Activated T-helper 17 cell treated with anti-CD3 and anti-CD28 coated beads, Interleukin-2, amount 50 U/mL, for 72 hours (primary cell): ENCODE results near the gene NEO1. TPM values are rescaled to one million over a fixed set of nuclear protein-coding genes. Genes with fewer than 3 reads are reported as not detected.
A peak's percentile ranks its signal among the peaks of the same experiment; 100 is the strongest.
"Not testable (repeated sequence)": the region's sequence is repeated elsewhere in the genome, so short reads cannot be mapped to it uniquely, and the experiment has no call there.

Experiments
- ATAC-seq: fragments of 150-1000 bp; cut with Tn5 transposase; replicated peaks from 2 replicates; pipeline ENCODE4 v1.10.0; 2021; ENCODE audit warnings: mild to moderate bottlenecking, moderate library complexity
- H3K27ac Mint-ChIP-seq: one replicate; pipeline ENCODE4 v1.8.0; 2022; ENCODE audit warnings: mixed read lengths
- H3K27me3 Mint-ChIP-seq: one replicate; pipeline ENCODE4 v1.8.0; 2022; ENCODE audit warnings: mixed read lengths
- H3K36me3 Mint-ChIP-seq: one replicate; pipeline ENCODE4 v1.8.0; 2022; ENCODE audit warnings: low read depth, mild to moderate bottlenecking, mixed read lengths
- H3K4me1 Mint-ChIP-seq: one replicate; pipeline ENCODE4 v1.8.0; 2022; ENCODE audit warnings: mixed read lengths
- H3K4me3 Mint-ChIP-seq: one replicate; pipeline ENCODE4 v1.8.0; 2022; ENCODE audit warnings: mild to moderate bottlenecking, mixed read lengths
- H3K9me3 Mint-ChIP-seq: one replicate; pipeline ENCODE4 v1.8.0; 2022; ENCODE audit warnings: mixed read lengths
- total RNA-seq, 2 donors: library from RNA; stranded (reverse); gene quantifications; one replicate each; pipeline ENCODE4 v1.2.3, GENCODE V29; 2022

The NEO1 gene
- total RNA-seq, 2 donors from 2014 or later = 8.8 to 8.9 TPM

DNA sequence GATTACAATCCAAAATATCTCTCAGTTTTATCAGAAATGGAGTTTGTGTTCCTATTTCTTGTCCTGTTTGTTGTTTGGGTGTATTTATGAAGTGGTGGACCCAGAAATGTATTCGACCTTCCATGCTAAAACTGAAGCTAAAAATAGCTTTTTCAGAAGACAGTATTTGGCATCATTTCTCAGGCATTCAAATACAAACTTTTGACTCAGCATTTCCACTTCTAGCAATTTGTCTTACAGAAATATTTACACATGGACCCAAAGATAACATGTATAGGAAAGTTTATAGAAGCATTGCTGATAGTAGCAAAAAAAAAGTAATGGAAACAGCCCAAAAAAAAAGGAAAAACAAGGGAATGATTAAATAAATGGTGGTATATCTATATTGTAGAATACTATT lies 160.2 kb downstream of the NEO1 start:
- Mint-ChIP-seq H3K27me3 (no peaks in the 10 kb centered on the region), H3K4me1 (no peaks in the 10 kb centered on the region), H3K27ac (no peak overlapping the region), H3K4me3 (no peak overlapping the region), H3K36me3 (no peaks in the 10 kb centered on the region), H3K9me3 (no peaks in the 10 kb centered on the region)
- no peak for ATAC-seq

DNA sequence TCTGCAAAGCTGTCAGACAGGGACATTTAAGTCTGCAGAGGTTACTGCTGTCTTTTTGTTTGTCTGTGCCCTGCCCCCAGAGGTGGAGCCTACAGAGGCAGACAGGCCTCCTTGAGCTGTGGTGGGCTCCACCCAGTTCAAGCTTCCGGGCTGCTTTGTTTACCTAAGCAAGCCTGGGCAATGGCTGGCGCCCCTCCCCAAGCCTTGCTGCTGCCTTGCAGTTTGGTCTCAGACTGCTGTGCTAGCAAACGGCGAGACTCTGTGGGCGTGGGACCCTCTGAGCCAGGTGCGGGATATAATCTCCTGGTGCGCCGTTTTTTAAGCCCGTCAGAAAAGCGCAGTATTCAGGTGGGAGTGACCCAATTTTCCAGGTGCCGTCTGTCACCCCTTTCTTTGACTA lies 169.2 kb downstream of the NEO1 start:
- H3K27ac Mint-ChIP-seq = not testable (repeated sequence)

DNA sequence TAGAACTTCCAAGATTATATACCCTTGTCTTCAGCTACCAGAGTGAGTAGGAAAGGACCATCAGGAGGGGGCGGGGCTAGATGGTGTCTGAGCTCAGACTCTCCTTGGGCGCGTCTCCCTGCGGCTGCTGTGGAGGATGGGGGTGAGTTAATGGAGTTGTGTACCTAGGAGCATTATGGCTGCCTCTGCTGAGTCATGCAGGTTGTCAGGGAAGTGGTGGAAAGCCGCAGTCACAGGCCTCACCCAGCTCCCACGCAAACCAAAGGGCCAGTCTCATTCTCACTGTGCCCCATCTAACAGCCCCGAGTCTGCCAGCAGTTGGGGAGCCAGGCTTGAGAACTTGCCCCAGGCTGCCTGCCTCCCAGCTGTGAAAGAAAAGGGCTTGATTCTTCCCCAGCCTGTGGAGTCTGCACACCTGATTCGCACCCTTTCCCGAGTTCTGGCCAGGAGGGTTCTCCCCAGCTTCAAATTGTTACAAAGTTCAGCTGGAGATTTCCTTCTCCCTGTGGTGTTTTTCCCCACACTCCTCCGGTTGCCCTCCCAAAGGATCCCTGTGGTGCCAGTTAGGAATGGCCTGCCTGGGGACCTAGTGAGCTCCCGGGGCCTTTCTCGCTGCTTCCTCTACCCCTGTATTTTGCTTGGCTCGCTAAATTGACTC lies 173.2 kb downstream of the NEO1 start:
- H3K4me1 Mint-ChIP-seq = peaks cover 17% of the 10 kb centered on the region
- H3K4me3 Mint-ChIP-seq = peak overlapping the region; percentile 61
- peaks cover 3% of the 10 kb centered on the region for H3K9me3 Mint-ChIP-seq
- H3K27ac Mint-ChIP-seq = peak overlapping the region; percentile 82
- no peaks in the 10 kb centered on the region for H3K36me3 Mint-ChIP-seq
- ATAC-seq = peak; percentile 94
- no peaks in the 10 kb centered on the region for H3K27me3 Mint-ChIP-seq

More for the DNA sequence above, 169.2 kb downstream of the NEO1 start:
- H3K4me1 Mint-ChIP-seq = peaks cover 13% of the 10 kb centered on the region
- not testable (repeated sequence) for H3K4me3 Mint-ChIP-seq, H3K27me3 Mint-ChIP-seq, H3K9me3 Mint-ChIP-seq, H3K36me3 Mint-ChIP-seq, ATAC-seq

- ATAC-seq = no peak
- Mint-ChIP-seq H3K27me3 (no peaks in the 10 kb centered on the region), H3K4me3 (peak overlapping the region; percentile 61), H3K36me3 (no peaks in the 10 kb centered on the region), H3K9me3 (peaks cover 3% of the 10 kb centered on the region), H3K27ac (peak overlapping the region; percentile 82), H3K4me1 (peaks cover 17% of the 10 kb centered on the region)
Measured at GRCh38 chr15:73226093-73226814, 174.0 kb downstream of the NEO1 start.

DNA sequence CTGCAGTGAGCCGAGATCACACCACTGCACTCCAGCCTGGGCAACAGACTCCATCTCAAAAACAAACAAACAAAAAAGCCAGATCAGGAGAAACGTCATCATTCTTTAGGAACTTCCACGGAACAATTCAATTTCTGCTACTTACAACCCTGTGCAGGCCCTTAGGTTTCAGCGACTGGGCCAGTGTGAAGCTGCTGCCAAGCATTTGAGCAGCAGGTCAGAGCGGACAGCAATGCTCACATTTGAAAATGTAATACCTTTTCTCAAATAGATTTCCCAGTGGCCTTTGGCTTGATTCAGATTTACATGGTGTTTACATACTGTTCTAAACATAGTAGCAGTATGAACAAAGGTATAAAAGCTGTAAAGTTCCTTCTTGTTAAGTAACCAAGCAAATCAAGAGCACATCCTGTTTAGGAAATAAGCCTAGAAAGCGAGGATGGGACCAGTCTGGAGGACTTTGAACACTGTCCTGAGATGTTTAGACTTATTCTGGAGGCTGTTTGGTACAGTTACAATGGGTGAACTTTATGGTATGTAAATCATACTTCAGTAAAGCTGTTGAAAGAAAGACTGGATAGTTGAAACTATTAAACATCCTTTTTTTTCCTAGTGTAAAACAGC lies 175.3 kb downstream of the NEO1 start:
- peaks cover 14% of the 10 kb centered on the region for H3K4me1 Mint-ChIP-seq
- no peaks in the 10 kb centered on the region for H3K9me3 Mint-ChIP-seq
- peak overlapping the region; percentile 16 for H3K27ac Mint-ChIP-seq
- no peaks in the 10 kb centered on the region for H3K36me3 Mint-ChIP-seq
- H3K4me3 Mint-ChIP-seq = peak overlapping the region; percentile 61
- no peak for ATAC-seq
- H3K27me3 Mint-ChIP-seq = no peaks in the 10 kb centered on the region

DNA sequence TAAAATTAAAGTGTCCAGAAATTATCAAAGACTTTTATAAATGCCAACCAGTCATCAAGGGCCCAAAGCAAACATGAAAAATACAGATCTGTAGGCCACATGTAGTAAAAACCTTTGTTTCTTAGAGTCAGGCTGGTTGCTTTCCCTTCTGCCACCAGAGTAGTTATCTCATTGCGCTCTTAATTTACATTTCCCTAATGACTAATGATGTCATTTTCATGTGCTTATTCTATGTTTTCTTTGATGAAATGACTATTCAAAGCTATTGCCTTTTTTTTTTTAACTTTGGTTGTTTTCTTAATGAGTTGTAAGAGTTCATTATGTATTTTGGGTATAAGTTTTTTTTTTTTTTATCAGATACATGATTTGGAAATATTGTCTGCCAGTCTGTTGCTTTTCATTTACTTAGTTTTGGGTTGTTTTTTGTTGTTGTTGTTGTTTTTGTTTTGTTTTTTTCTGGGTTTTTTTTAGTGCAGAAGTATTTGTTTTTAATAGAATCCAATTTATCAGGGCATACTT lies 175.9 kb downstream of the NEO1 start:
- Mint-ChIP-seq H3K27ac (no peak overlapping the region), H3K36me3 (no peaks in the 10 kb centered on the region), H3K27me3 (no peaks in the 10 kb centered on the region), H3K9me3 (no peaks in the 10 kb centered on the region), H3K4me3 (no peak overlapping the region), H3K4me1 (peaks cover 10% of the 10 kb centered on the region)
- ATAC-seq = no peak

GRCh38 chr15:73231661-73232419 lies 179.6 kb downstream of the NEO1 start:
- Mint-ChIP-seq H3K4me1 (peaks cover 4% of the 10 kb centered on the region), H3K36me3 (no peaks in the 10 kb centered on the region), H3K27ac (no peak overlapping the region), H3K27me3 (no peaks in the 10 kb centered on the region), H3K4me3 (no peak overlapping the region), H3K9me3 (no peaks in the 10 kb centered on the region)
- ATAC-seq = no peak

DNA sequence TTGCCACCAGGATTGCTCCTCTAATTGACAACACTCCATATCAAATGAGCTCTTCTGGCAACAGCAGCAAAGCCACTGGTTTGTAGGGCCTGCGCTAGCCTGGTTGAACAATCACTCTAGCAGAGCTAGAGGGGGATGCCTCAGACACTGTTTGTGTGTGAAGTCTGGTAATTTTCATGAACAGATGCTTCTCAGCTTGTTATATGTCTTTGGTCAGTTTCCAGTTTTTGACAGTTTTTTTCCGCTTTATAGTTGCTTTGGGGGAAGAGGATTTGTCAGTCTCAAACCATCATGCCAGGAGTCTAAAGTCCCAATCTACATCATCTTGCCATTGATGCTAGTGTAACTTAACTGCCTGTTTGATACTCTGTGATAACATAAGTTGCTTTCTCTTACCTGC lies 180.5 kb downstream of the NEO1 start:
- Mint-ChIP-seq H3K9me3 (no peaks in the 10 kb centered on the region), H3K27ac (no peak overlapping the region), H3K4me3 (no peak overlapping the region), H3K36me3 (no peaks in the 10 kb centered on the region), H3K27me3 (no peaks in the 10 kb centered on the region), H3K4me1 (peaks cover 4% of the 10 kb centered on the region)
- no peak for ATAC-seq

GRCh38 chr15:73233623-73234022 lies 181.4 kb downstream of the NEO1 start:
- H3K27me3 Mint-ChIP-seq = no peaks in the 10 kb centered on the region
- no peak overlapping the region for H3K4me3 Mint-ChIP-seq
- no peaks in the 10 kb centered on the region for H3K36me3 Mint-ChIP-seq
- H3K27ac Mint-ChIP-seq = no peak overlapping the region
- no peaks in the 10 kb centered on the region for H3K4me1 Mint-ChIP-seq
- no peak for ATAC-seq
- H3K9me3 Mint-ChIP-seq = no peaks in the 10 kb centered on the region

DNA sequence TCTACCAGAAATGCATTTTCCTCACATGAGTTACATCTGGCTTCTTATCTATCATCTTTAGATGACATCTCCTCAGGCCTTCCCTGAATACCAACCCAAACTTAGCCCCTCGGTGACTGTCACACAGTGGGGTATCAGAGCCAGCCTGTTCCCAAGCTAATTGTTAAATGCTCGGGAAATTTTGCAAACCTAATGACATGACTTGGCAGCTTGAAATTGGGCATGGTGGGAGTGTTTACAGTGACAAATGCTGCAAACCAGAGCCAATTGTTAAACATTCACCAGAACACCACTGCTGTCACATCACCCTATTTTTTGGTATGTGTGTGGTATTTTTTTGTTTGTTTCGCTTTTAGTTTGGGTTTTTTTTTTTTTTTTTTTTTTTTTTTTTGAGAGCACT lies 185.6 kb downstream of the NEO1 start:
- no peak overlapping the region for H3K27ac Mint-ChIP-seq
- H3K4me3 Mint-ChIP-seq = no peak overlapping the region
- no peaks in the 10 kb centered on the region for H3K9me3 Mint-ChIP-seq
- no peaks in the 10 kb centered on the region for H3K36me3 Mint-ChIP-seq
- no peak for ATAC-seq
- no peaks in the 10 kb centered on the region for H3K4me1 Mint-ChIP-seq
- no peaks in the 10 kb centered on the region for H3K27me3 Mint-ChIP-seq

- H3K27ac Mint-ChIP-seq = no peak overlapping the region
- H3K4me3 Mint-ChIP-seq = no peak overlapping the region
- no peaks in the 10 kb centered on the region for H3K9me3 Mint-ChIP-seq
- no peak for ATAC-seq
- no peaks in the 10 kb centered on the region for H3K4me1 Mint-ChIP-seq
- no peaks in the 10 kb centered on the region for H3K27me3 Mint-ChIP-seq
- no peaks in the 10 kb centered on the region for H3K36me3 Mint-ChIP-seq
Measured at GRCh38 chr15:73239564-73240215, 187.4 kb downstream of the NEO1 start.

GRCh38 chr15:73240866-73241499 lies 188.7 kb downstream of the NEO1 start:
- Mint-ChIP-seq H3K27me3 (no peaks in the 10 kb centered on the region), H3K36me3 (peaks cover 5% of the 10 kb centered on the region), H3K4me3 (no peak overlapping the region), H3K4me1 (no peaks in the 10 kb centered on the region), H3K9me3 (no peaks in the 10 kb centered on the region), H3K27ac (no peak overlapping the region)
- peak; percentile 55 for ATAC-seq

GRCh38 chr15:73244333-73244732 lies 192.1 kb downstream of the NEO1 start:
- no peak overlapping the region for H3K4me3 Mint-ChIP-seq
- no peak overlapping the region for H3K27ac Mint-ChIP-seq
- H3K27me3 Mint-ChIP-seq = no peaks in the 10 kb centered on the region
- H3K9me3 Mint-ChIP-seq = no peaks in the 10 kb centered on the region
- no peaks in the 10 kb centered on the region for H3K4me1 Mint-ChIP-seq
- H3K36me3 Mint-ChIP-seq = peaks cover 5% of the 10 kb centered on the region
- ATAC-seq = peak; percentile 69
